Measurements from ENCODE around the gene HPGDS.

HPGDS gene

DNA sequence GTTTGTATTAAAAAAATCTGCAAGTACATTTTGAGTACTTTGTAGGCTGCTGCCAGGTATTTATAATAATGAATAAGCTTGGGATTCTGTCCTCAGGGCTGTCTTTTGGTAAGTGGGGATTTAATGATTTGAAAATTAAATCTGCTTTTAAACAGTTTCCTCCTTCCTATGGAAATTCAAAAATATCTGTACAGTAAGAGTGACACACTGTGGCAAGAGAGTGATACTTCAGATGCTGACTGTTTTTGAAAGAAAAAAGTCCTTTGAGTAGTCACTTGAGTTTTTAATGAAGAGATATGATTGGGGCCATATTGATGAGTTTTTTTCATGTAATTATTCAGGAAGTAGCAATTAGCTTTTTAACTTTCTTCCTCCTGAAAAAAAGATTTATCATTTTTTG is 85.8 kb downstream of the HPGDS start:
- H3K4me3 ChIP-seq (ENCODE audit: low read depth, low read length): no peak overlapping the region
- H3K36me3 ChIP-seq (ENCODE audit: insufficient read depth, low read length): peaks cover 7% of the 10 kb centered on the region
- H3K79me2 ChIP-seq (ENCODE audit: control insufficient read depth, insufficient read depth, low read length, unreplicated experiment): no peaks in the 10 kb centered on the region
- H2AFZ ChIP-seq (ENCODE audit: low read length, unreplicated experiment): no peak overlapping the region
- no peaks in the 10 kb centered on the region for H3K27me3 ChIP-seq (ENCODE audit: insufficient read depth, low read length)
- no peak overlapping the region for H3K27ac ChIP-seq (ENCODE audit: low read depth, low read length)
- H3K4me1 ChIP-seq (ENCODE audit: control insufficient read depth, insufficient read depth, low read length, unreplicated experiment): no peaks in the 10 kb centered on the region

DNA sequence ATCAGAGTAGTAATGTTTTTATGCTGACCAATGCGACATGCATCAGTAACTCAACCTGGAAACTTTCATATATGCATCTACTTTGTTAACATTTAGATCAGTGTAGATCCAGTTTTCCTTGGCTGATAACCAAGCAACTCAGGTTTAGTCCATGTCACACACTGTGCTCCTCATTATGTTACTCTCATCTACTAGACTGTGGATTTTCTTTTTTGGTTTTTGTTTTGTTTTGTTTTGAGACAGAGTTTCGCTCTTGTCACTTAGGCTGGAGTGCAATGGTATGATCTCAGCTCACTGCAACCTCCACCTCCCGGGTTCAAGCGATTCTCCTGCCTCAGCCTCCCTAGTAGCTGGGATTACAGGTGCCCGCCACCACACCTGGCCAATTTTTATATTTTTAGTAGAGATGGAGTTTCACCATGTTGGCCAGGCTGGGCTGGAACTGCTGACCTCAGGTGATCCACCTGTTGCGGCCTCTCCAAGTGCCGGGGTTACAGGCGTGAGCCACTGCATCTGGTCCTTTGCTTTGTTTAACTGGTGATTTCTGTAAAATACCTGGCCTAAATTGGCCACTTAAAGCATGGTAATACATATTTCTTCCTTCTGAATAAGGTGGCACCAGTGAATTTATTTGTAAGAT is 86.4 kb downstream of the HPGDS start:
- Histone ChIP-seq H3K79me2 (ENCODE audit: control insufficient read depth, insufficient read depth, low read length, unreplicated experiment) (no peaks in the 10 kb centered on the region), H3K36me3 (ENCODE audit: insufficient read depth, low read length) (peaks cover 6% of the 10 kb centered on the region)

DNA sequence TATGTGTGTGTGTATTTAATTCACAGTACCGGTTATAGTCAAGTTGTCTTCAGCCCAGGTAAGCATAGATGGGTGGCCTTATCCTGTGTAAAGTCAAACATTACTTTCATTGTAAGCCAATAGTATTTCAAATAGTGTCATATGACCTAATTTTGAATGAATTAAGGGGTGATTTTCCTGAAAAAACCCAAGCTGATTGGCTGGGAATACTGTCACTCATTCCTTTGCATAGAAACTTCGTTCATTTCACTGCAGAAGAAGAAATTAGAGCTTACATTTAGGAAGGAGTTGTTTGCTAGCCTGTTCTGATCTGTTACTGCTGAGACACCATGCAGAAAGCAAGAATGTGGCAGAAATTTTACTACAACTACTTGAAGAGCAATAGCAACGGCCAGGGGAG is 89.6 kb downstream of the HPGDS start:
- Histone ChIP-seq H3K4me3 (ENCODE audit: low read depth, low read length) (no peak overlapping the region), H3K36me3 (ENCODE audit: insufficient read depth, low read length) (peaks cover 12% of the 10 kb centered on the region), H3K27ac (ENCODE audit: low read depth, low read length) (no peak overlapping the region), H3K4me1 (ENCODE audit: control insufficient read depth, insufficient read depth, low read length, unreplicated experiment) (no peaks in the 10 kb centered on the region), H3K27me3 (ENCODE audit: insufficient read depth, low read length) (no peaks in the 10 kb centered on the region), H2AFZ (ENCODE audit: low read length, unreplicated experiment) (no peak overlapping the region), H3K79me2 (ENCODE audit: control insufficient read depth, insufficient read depth, low read length, unreplicated experiment) (no peaks in the 10 kb centered on the region)

More for the DNA sequence above, 86.4 kb downstream of the HPGDS start:
- no peak overlapping the region for H3K4me3 ChIP-seq (ENCODE audit: low read depth, low read length)
- H3K27ac ChIP-seq (ENCODE audit: low read depth, low read length): no peak overlapping the region
- no peak overlapping the region for H2AFZ ChIP-seq (ENCODE audit: low read length, unreplicated experiment)
- no peaks in the 10 kb centered on the region for H3K27me3 ChIP-seq (ENCODE audit: insufficient read depth, low read length)
- no peaks in the 10 kb centered on the region for H3K4me1 ChIP-seq (ENCODE audit: control insufficient read depth, insufficient read depth, low read length, unreplicated experiment)

DNA sequence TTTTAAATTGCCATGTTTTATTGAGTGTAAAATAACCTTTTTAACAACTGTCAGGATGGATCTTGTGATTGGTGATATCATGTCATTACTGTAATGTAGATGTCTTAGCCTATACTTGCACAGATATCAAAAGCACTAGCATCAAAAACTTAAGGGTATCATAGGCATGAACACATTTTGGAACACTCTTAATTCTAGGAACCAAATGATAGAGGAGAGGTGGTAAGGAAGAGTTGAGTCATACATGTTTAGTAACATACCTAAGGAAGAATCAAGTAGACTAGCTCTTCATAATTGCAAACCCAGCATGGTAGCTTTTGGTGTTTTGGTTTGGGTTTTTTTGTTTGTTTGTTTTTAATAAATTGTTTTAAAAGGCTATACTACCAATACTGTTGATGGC is 91.5 kb downstream of the HPGDS start:
- no peaks in the 10 kb centered on the region for H3K27me3 ChIP-seq (ENCODE audit: insufficient read depth, low read length)
- no peaks in the 10 kb centered on the region for H3K4me1 ChIP-seq (ENCODE audit: control insufficient read depth, insufficient read depth, low read length, unreplicated experiment)
- H3K79me2 ChIP-seq (ENCODE audit: control insufficient read depth, insufficient read depth, low read length, unreplicated experiment): no peaks in the 10 kb centered on the region
- peaks cover 12% of the 10 kb centered on the region for H3K36me3 ChIP-seq (ENCODE audit: insufficient read depth, low read length)
- H3K27ac ChIP-seq (ENCODE audit: low read depth, low read length): no peak overlapping the region
- H3K4me3 ChIP-seq (ENCODE audit: low read depth, low read length): no peak overlapping the region
- no peak overlapping the region for H2AFZ ChIP-seq (ENCODE audit: low read length, unreplicated experiment)
